Measurements from ENCODE around the gene TECPR2. TPM values are rescaled to one million over a fixed set of nuclear protein-coding genes. Genes with fewer than 3 reads are reported as not detected.

Gene TECPR2
- total and polyA plus RNA-seq, 10 of the 15 experiments (the other 5 are each of a cell fraction or from before 2014, with no cell fraction given) = 0.15 to 10.0 (median 3.0) TPM

DNA sequence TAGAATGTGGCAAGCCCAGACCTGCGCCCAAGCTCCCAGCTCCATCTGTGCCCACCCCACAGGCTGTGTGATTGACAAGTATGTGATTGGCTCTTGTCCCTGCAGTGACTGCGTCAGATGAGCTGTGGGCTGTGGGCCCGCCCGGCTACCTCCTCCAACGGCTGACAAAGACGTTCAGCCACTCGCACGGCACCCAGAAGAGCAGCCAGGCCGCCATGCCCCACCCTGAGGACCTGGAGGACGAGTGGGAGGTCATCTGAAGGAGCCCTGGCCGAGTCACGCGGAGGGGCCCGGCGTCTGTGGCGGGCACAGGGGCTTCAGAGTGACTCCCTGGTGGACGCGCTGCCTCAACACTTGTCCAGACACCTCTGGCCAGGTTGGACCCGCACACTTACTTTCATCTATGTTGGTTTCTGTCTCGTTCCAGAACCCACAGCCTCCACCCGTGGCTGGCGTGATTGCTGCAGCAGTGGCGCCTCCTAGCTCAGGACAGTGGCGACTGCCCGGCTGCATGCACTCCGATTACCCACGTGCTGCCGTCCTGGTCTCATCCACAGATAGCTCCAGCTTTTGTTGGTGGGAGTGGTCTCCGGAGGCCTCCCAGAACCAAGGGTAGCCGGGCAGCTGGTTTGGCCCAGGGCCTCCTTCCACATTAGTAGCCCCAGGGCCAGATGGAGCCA lies 135.4 kb downstream of the TECPR2 start (continued):
- TF ChIP-seq, protein P1, sequence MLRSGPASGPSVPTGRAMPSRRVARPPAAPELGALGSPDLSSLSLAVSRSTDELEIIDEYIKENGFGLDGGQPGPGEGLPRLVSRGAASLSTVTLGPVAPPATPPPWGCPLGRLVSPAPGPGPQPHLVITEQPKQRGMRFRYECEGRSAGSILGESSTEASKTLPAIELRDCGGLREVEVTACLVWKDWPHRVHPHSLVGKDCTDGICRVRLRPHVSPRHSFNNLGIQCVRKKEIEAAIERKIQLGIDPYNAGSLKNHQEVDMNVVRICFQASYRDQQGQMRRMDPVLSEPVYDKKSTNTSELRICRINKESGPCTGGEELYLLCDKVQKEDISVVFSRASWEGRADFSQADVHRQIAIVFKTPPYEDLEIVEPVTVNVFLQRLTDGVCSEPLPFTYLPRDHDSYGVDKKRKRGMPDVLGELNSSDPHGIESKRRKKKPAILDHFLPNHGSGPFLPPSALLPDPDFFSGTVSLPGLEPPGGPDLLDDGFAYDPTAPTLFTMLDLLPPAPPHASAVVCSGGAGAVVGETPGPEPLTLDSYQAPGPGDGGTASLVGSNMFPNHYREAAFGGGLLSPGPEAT (IDR thresholded peaks at IDR 0.05; ENCODE audit: low read depth) = no peak
- TF ChIP-seq, protein P2, sequence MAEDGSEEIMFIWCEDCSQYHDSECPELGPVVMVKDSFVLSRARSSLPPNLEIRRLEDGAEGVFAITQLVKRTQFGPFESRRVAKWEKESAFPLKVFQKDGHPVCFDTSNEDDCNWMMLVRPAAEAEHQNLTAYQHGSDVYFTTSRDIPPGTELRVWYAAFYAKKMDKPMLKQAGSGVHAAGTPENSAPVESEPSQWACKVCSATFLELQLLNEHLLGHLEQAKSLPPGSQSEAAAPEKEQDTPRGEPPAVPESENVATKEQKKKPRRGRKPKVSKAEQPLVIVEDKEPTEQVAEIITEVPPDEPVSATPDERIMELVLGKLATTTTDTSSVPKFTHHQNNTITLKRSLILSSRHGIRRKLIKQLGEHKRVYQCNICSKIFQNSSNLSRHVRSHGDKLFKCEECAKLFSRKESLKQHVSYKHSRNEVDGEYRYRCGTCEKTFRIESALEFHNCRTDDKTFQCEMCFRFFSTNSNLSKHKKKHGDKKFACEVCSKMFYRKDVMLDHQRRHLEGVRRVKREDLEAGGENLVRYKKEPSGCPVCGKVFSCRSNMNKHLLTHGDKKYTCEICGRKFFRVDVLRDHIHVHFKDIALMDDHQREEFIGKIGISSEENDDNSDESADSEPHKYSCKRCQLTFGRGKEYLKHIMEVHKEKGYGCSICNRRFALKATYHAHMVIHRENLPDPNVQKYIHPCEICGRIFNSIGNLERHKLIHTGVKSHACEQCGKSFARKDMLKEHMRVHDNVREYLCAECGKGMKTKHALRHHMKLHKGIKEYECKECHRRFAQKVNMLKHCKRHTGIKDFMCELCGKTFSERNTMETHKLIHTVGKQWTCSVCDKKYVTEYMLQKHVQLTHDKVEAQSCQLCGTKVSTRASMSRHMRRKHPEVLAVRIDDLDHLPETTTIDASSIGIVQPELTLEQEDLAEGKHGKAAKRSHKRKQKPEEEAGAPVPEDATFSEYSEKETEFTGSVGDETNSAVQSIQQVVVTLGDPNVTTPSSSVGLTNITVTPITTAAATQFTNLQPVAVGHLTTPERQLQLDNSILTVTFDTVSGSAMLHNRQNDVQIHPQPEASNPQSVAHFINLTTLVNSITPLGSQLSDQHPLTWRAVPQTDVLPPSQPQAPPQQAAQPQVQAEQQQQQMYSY (CRISPR knock-in tag; IDR thresholded peaks at IDR 0.05) = no peak
- no peak for TF ChIP-seq RAD51 (IDR thresholded peaks at IDR 0.05)
- TF ChIP-seq BACH1 (IDR thresholded peaks at IDR 0.05; ENCODE audit: borderline replicate concordance) = no peak
- no peak for TF ChIP-seq ASH2L (IDR thresholded peaks at IDR 0.05; ENCODE audit: borderline replicate concordance, low read depth)
- TF ChIP-seq USF2 (IDR thresholded peaks at IDR 0.05; ENCODE audit: borderline replicate concordance, low read depth, low read length) = no peak

All from GM12878 (cell line).